Measurements from ENCODE around the gene HNRNPA1.
A peak's percentile ranks its signal among the peaks of the same experiment; 100 is the strongest.

The HNRNPA1 gene

DNA sequence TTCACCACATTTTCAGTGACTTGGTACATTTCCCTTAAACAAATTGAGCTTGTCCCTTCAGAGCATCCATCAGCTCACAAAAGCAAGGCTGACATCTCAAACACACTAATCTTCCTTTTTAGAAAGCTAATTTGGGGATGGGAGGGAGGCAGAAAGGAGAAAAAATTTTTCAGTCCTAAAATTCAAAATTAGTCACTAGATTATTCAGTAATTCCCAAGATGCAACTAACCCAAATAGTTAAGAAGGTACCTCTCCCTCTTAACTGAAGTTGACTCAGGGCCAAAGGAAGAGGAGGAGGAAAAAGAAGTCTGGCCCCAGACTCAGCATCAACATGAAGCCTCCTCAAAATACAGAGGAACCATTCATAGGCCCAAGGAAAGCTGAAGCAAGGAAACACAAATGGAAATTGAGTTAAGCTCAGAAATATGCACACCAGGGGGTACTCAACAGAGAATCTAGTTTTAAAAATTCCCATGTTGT is 22.3 kb upstream of the HNRNPA1 start:
- DNase-seq (ENCODE audit: low read depth, low spot score), result no peak
- TF ChIP-seq, protein P1, sequence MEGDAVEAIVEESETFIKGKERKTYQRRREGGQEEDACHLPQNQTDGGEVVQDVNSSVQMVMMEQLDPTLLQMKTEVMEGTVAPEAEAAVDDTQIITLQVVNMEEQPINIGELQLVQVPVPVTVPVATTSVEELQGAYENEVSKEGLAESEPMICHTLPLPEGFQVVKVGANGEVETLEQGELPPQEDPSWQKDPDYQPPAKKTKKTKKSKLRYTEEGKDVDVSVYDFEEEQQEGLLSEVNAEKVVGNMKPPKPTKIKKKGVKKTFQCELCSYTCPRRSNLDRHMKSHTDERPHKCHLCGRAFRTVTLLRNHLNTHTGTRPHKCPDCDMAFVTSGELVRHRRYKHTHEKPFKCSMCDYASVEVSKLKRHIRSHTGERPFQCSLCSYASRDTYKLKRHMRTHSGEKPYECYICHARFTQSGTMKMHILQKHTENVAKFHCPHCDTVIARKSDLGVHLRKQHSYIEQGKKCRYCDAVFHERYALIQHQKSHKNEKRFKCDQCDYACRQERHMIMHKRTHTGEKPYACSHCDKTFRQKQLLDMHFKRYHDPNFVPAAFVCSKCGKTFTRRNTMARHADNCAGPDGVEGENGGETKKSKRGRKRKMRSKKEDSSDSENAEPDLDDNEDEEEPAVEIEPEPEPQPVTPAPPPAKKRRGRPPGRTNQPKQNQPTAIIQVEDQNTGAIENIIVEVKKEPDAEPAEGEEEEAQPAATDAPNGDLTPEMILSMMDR (IDR thresholded peaks at IDR 0.05; ENCODE audit: insufficient read depth, low read length, missing control alignments), result no peak
- H3K4me3 ChIP-seq (ENCODE audit: low read depth, low read length), result no peak overlapping the region
- CTCF ChIA-PET, result interaction anchor here (0.6 to 10.8 kb wide), 16 partner anchors 9 to 251 kb away, joined by 3 to 209 read pairs (median 6); partner anchors contain the start of genes CBX5, COPZ1 and HNRNPA1
- POLR2A ChIA-PET, result interaction anchor here (0.6 to 2.5 kb wide), 5 partner anchors 21 to 101 kb away, joined by 4 to 25 read pairs (median 4); partner anchors contain the start of genes CBX5 and HNRNPA1

DNA sequence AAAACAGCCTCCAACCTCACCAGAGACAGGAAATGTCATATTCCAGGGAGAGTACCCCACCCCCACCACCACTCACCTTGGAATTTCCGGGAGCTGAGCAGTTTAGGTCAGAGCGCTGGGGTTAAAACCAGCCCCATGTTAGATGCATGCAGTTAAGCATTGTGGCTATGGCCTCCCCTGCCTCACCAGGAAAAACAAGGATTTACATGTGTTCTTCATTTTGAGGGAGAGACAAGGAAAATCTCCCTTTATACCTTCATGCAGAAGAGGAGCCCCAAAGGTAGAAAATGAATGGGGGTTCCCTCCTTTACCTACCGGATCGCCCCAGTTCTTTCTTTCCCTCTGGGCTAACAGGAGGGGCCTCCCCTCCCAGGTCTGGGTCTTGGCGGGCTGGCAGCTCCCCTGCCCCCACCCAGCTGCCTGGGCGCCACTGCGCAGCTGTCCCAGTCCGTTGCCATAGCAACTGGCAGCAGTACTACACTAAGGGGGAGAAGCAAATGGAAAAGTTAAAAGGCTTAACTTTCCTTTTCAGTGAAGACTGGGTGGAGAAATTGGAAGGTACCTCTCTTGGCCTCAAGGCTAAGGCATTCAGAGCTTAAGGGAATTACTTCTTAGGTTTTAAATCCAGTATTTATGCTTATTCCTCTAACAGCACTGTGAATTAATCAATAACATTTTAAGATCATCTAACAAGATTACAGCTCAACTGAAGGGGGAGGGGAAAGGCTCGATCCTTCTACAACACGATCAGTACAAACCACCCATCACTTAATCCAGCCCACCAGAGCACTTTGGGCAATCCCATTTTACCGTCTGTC is 21.1 kb upstream of the HNRNPA1 start:
- no peak for DNase-seq (ENCODE audit: low read depth, low spot score)
- TF ChIP-seq, protein P1 (IDR thresholded peaks at IDR 0.05; ENCODE audit: insufficient read depth, low read length, missing control alignments), result no peak
- peak overlapping the region; percentile 2 for H3K4me3 ChIP-seq (ENCODE audit: low read depth, low read length)
- POLR2A ChIA-PET, result interaction anchor here (0.6 to 2.5 kb wide), 5 partner anchors 20 to 30 kb away, joined by 4 to 25 read pairs (median 4); partner anchors contain the start of genes CBX5 and HNRNPA1
- CTCF ChIA-PET, result interaction anchor here (0.7 to 10.8 kb wide), 18 partner anchors 8 to 557 kb away, joined by 3 to 209 read pairs (median 6); partner anchors contain the start of genes CBX5, COPZ1 and HNRNPA1

DNA sequence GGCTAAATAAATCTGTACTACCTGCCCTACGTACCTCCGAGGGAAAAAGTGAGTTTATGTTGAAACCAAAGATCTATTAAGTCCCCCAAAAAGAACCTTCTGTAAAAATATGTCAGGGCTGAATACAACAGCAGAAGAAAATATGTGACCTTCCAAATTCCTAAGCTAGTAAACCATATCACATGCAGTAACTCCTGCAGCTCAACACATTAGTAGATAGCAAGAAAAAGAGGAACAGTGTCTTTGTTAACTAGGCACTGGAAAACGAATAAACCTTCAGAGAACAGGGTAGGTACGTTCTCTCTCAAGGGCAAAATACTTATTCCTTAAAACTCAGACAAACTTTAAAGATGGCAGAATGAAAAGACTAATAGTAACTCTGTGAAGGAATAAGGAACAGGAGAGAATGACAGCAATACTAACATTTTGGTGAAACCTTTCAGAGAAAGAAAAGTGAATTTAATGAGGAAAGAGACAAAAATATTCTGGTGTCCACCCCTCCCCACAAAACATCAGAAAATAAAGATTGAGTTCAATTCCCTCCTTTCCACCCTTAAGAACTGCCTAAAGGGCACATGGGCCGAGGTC is 18.6 kb upstream of the HNRNPA1 start:
- DNase-seq (ENCODE audit: low read depth, low spot score), result no peak
- ChIA-PET POLR2A (interaction anchor here (1.1 to 2.4 kb wide), 2 partner anchors 18 to 19 kb away, joined by 3 to 12 read pairs; partner anchors contain the start of genes CBX5 and HNRNPA1), CTCF (interaction anchor here (0.7 to 4.9 kb wide), 10 partner anchors 10 to 118 kb away, joined by 3 to 21 read pairs (median 6); partner anchors contain the start of gene COPZ1)
- TF ChIP-seq, protein P1 (IDR thresholded peaks at IDR 0.05; ENCODE audit: insufficient read depth, low read length, missing control alignments), result no peak
- H3K4me3 ChIP-seq (ENCODE audit: low read depth, low read length), result no peak overlapping the region

DNA sequence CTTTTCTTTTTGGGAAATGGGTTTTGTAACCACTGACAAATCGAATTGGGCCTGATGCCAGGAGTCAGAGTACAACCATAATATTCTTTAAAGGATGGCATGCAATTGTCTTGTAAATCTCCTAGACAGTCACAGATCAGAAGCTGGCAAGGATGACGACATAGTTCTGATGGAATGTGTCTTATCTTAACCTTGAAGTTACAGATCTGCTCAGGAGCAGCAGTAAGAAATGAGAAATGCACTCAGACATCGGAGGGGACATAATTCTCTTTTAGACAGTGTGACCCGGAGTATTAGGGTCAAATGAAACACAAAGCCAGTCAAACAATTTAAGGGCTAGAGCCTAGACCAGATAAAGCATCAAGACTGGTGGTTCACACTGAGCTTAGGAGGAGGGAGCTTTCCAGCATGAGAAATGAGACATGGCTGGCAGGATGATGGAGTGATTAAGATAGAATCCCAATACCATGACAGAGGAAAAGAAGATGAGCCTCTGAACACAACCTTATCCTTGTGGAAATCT is 18.1 kb upstream of the HNRNPA1 start:
- no peak for DNase-seq (ENCODE audit: low read depth, low spot score)
- TF ChIP-seq, protein P1 (IDR thresholded peaks at IDR 0.05; ENCODE audit: insufficient read depth, low read length, missing control alignments), result no peak
- CTCF ChIA-PET, result interaction anchor here (0.7 to 2.4 kb wide), 11 partner anchors 10 to 106 kb away, joined by 3 to 15 read pairs (median 4); partner anchors contain the start of gene COPZ1
- POLR2A ChIA-PET, result interaction anchor here (1.1 to 2.4 kb wide), 2 partner anchors 18 to 19 kb away, joined by 3 to 12 read pairs; partner anchors contain the start of genes CBX5 and HNRNPA1
- no peak overlapping the region for H3K4me3 ChIP-seq (ENCODE audit: low read depth, low read length)

DNA sequence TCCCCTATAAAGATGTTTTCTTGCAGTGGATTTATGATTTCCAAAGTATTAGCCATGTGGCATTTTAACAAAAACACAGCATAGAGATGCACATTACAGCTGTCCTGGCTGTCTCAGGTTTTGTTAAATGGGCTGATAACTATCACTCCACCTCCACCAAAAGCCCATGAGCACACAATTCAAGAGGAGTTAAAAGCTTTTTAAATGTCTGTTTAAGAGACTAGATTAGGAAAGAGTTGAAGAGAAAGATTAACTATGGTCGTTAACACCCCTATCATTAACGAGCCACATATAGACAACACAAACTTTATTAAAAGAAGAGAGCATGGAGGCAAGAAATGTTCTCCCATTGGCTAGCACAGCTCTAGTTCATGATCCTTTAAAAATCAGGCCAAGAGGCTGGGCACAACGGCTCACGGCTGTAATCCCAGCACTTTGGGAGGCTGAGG is 15.1 kb upstream of the HNRNPA1 start:
- TF ChIP-seq, protein P1 (IDR thresholded peaks at IDR 0.05; ENCODE audit: insufficient read depth, low read length, missing control alignments), result no peak
- CTCF ChIA-PET, result interaction anchor here (0.8 to 2.8 kb wide), 10 partner anchors 14 to 115 kb away, joined by 3 to 25 read pairs (median 4); partner anchors contain the start of gene COPZ1
- no peak for DNase-seq (ENCODE audit: low read depth, low spot score)
- POLR2A ChIA-PET, result interaction anchor here (1.8 kb wide), 1 partner anchor 15 kb away, joined by 8 read pairs; the partner anchor contains the start of genes CBX5 and HNRNPA1
- H3K4me3 ChIP-seq (ENCODE audit: low read depth, low read length), result no peak overlapping the region
